Measurements from ENCODE around the gene CDC42BPA.

GRCh38 chr1:227353186-227353585 is 34.9 kb upstream of the CDC42BPA start:
- TF ChIP-seq POLR2AphosphoS5 (IDR thresholded peaks at IDR 0.05), result no peak
- TF ChIP-seq CTCF (IDR thresholded peaks at IDR 0.05), result no peak
- no peak for TF ChIP-seq POLR2A (IDR thresholded peaks at IDR 0.05)
